H4 (cell line): ENCODE results near the gene CBLL1. TPM values are rescaled to one million over a fixed set of nuclear protein-coding genes. Genes with fewer than 3 reads are reported as not detected.

Experiments
- total RNA-seq: library from RNA; depleted of rRNA; stranded (reverse); fragments of >200 nt; shearing (Covaris generic); gene quantifications from 2 replicates; pipeline ENCODE4 v1.2.3, GENCODE V29; 2014; rRNA removed

The CBLL1 gene
- total RNA-seq, 1 experiment from 2014 or later, result 38.5 TPM

Other genes with a start within 250 kb of the CBLL1 start
- 33.0 and 41.7 TPM in 2 replicates for gene COG5, start 180.2 kb upstream of the CBLL1 start, total RNA-seq
- 13.3 and 14.8 TPM in 2 replicates for gene DUS4L, start 180.2 kb upstream of the CBLL1 start, total RNA-seq
- gene BCAP29, start 163.9 kb upstream of the CBLL1 start, total RNA-seq, result 122 and 171 TPM in 2 replicates
- 0.06 and 0.19 TPM in 2 replicates for gene SLC26A4, start 83.3 kb upstream of the CBLL1 start, total RNA-seq
- gene SLC26A3, start 59.1 kb downstream of the CBLL1 start, total RNA-seq, result not detected in 2 replicates
- 127 and 130 TPM in 2 replicates for gene DLD, start 147.0 kb downstream of the CBLL1 start, total RNA-seq